Nephron (organoid): Measurements from ENCODE around the gene CPE.
A peak's percentile ranks its signal among the peaks of the same experiment; 100 is the strongest.

ENCODE experiments used
- H3K27ac Mint-ChIP-seq, 3 experiments: 2 replicates each; pipeline ENCODE4 v1.8.0; 2020; ENCODE audit warnings: mixed read lengths in 3 of 3, mild to moderate bottlenecking in 2 of 3, moderate library complexity in 1 of 3
- H3K27me3 Mint-ChIP-seq: 2 replicates; pipeline ENCODE4 v1.8.0; 2021; ENCODE audit warnings: low read depth, mild to moderate bottlenecking, moderate library complexity, mixed read lengths
- H3K36me3 Mint-ChIP-seq: 2 replicates; pipeline ENCODE4 v1.8.0; 2020; ENCODE audit warnings: low read depth, mixed read lengths
- H3K4me1 Mint-ChIP-seq: 2 replicates; pipeline ENCODE4 v1.8.0; 2020; ENCODE audit warnings: mixed read lengths
- H3K4me3 Mint-ChIP-seq, 3 experiments: 2 replicates each; pipeline ENCODE4 v1.8.0; 2020; ENCODE audit warnings: mild to moderate bottlenecking in 3 of 3, mixed read lengths in 3 of 3, moderate library complexity in 2 of 3
- H3K9me3 Mint-ChIP-seq: 2 replicates; pipeline ENCODE4 v1.8.0; 2020; ENCODE audit warnings: mixed read lengths
- TF ChIP-seq, protein P1 (sequence below), 3 experiments: fragments of 200-600 bp; sonication (generic); IDR thresholded peaks; one replicate each; pipeline ENCODE4 v1.5.0; 2021; ENCODE audit warnings: antibody characterized with exemption in 3 of 3; ENCODE audit not compliant: unreplicated experiment in 3 of 3

Gene CPE

DNA sequence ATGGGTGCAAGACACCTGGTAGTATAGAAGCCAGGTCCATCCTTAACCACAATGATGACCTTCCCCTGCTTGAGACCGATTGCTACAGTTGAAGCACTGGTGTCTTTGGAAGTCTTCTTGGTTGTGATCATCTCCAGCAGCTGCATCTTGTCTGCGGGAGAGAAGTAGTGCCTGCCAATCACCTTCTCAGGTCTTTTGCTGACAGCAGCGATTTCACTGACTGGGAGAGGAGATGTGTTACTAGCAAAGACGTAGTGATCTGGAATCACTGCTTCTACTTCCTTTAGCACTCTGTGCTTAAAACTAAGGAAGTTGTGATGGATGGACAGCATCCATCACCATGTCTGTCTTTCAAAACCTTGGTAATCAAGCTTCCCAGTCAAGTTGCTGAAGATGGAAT is 25.9 kb downstream of the CPE start:
- H3K36me3 Mint-ChIP-seq, result peaks cover 31% of the 10 kb centered on the region
- H3K4me3 Mint-ChIP-seq, result no peak overlapping the region
- TF ChIP-seq, protein P1, sequence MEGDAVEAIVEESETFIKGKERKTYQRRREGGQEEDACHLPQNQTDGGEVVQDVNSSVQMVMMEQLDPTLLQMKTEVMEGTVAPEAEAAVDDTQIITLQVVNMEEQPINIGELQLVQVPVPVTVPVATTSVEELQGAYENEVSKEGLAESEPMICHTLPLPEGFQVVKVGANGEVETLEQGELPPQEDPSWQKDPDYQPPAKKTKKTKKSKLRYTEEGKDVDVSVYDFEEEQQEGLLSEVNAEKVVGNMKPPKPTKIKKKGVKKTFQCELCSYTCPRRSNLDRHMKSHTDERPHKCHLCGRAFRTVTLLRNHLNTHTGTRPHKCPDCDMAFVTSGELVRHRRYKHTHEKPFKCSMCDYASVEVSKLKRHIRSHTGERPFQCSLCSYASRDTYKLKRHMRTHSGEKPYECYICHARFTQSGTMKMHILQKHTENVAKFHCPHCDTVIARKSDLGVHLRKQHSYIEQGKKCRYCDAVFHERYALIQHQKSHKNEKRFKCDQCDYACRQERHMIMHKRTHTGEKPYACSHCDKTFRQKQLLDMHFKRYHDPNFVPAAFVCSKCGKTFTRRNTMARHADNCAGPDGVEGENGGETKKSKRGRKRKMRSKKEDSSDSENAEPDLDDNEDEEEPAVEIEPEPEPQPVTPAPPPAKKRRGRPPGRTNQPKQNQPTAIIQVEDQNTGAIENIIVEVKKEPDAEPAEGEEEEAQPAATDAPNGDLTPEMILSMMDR (IDR thresholded peaks at IDR 0.05; ENCODE audit: unreplicated experiment in 3 of 3), result no peak
- H3K4me1 Mint-ChIP-seq, result no peaks in the 10 kb centered on the region
- no peaks in the 10 kb centered on the region for H3K27me3 Mint-ChIP-seq
- H3K27ac Mint-ChIP-seq, result no peak overlapping the region
- peaks cover 3% of the 10 kb centered on the region for H3K9me3 Mint-ChIP-seq

DNA sequence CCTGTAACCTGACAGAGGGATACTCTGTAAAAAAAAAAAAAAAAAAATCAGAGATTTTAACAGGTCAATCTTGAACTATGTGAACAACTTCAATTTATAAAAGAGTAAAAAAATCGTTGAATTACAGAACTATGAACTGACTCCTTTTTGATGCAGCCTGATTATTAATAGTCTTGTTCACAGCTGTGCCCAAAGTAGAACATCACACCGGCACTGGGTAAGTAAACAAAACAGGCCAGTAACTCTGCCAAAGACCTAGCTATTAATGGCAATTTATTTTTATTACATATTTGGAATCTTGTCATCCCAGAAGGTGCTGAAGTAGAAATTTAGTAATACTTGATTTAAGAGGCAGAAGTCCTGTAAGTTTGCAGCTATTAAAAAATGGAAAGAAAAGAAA is 31.4 kb downstream of the CPE start:
- no peaks in the 10 kb centered on the region for H3K4me1 Mint-ChIP-seq
- H3K4me3 Mint-ChIP-seq, result no peak overlapping the region
- peaks cover 3% of the 10 kb centered on the region for H3K9me3 Mint-ChIP-seq
- peaks cover 12% of the 10 kb centered on the region for H3K36me3 Mint-ChIP-seq
- H3K27ac Mint-ChIP-seq, result no peak overlapping the region
- TF ChIP-seq, protein P1 (IDR thresholded peaks at IDR 0.05; ENCODE audit: unreplicated experiment in 3 of 3), result no peak
- H3K27me3 Mint-ChIP-seq, result no peaks in the 10 kb centered on the region

DNA sequence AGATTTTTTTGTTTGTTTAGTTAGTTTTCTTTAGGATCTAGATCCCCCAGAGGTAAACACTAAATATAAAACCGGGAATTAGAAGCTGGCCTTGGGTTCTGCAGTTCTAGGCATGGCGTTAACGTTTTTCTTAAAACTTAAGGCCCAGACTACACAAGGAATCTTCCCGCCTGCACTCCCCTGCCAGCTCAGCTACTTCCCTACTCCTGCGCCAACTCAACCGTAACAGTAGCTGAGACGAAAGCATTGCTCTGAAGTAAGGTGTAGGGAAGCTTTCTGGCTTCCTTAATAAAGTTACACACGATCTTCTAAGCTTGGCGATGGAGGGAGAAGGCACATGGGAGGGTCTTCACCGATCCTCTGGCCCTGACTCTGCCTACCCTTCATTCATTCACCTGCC is 37.1 kb downstream of the CPE start:
- Mint-ChIP-seq H3K9me3 (no peaks in the 10 kb centered on the region), H3K27ac (peak overlapping the region; percentile 51 to 77 (median 57)), H3K4me3 (no peak overlapping the region), H3K4me1 (peaks cover 14% of the 10 kb centered on the region), H3K36me3 (peaks cover 3% of the 10 kb centered on the region), H3K27me3 (no peaks in the 10 kb centered on the region)
- TF ChIP-seq, protein P1 (IDR thresholded peaks at IDR 0.05; ENCODE audit: unreplicated experiment in 3 of 3), result no peak

DNA sequence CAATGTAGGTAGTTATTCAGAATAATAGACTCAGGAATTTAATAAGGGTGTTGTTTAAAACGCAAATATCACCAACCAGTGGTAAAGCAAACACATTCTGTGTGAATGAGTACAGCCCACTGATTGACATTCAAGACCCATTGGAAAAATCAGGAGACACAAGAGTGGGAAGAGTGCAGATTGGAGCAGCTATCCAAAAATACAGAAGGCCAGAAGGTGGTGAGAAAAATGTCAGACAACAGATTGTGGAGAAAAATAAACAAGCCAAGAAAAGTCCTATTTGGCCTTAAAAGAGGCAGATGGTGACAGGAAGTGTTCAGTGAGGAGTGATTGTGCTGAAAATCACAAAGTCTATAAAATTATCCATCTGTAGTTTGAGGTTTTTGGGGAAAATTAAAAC is 39.3 kb downstream of the CPE start:
- Mint-ChIP-seq H3K9me3 (no peaks in the 10 kb centered on the region), H3K36me3 (peaks cover 3% of the 10 kb centered on the region), H3K4me1 (peaks cover 14% of the 10 kb centered on the region), H3K4me3 (no peak overlapping the region), H3K27ac (no peak overlapping the region), H3K27me3 (no peaks in the 10 kb centered on the region)
- TF ChIP-seq, protein P1 (IDR thresholded peaks at IDR 0.05; ENCODE audit: unreplicated experiment in 3 of 3), result no peak

DNA sequence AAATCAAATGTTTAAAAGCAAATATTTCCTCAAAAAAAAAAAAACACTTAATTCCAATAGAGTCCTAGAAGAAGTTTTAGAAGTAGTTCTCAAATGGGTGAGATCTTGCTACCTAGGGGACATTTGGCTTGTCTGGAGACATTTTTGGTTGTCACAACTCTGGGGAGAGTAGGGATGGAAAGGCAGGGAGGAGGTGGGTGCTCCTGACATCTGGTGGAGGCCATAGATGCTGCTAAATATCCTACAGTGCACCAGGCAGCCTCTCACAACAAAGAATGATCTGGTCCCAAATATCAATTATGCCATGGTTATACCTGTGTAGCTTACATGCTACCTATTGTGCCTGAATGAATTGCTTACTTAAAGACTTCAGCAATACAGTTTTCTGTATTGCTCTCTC is 46.8 kb downstream of the CPE start:
- no peak overlapping the region for H3K4me3 Mint-ChIP-seq
- H3K27me3 Mint-ChIP-seq, result no peaks in the 10 kb centered on the region
- H3K9me3 Mint-ChIP-seq, result peaks cover 10% of the 10 kb centered on the region
- peaks cover 18% of the 10 kb centered on the region for H3K36me3 Mint-ChIP-seq
- no peaks in the 10 kb centered on the region for H3K4me1 Mint-ChIP-seq
- TF ChIP-seq, protein P1 (IDR thresholded peaks at IDR 0.05; ENCODE audit: unreplicated experiment in 3 of 3), result no peak
- no peak overlapping the region for H3K27ac Mint-ChIP-seq

DNA sequence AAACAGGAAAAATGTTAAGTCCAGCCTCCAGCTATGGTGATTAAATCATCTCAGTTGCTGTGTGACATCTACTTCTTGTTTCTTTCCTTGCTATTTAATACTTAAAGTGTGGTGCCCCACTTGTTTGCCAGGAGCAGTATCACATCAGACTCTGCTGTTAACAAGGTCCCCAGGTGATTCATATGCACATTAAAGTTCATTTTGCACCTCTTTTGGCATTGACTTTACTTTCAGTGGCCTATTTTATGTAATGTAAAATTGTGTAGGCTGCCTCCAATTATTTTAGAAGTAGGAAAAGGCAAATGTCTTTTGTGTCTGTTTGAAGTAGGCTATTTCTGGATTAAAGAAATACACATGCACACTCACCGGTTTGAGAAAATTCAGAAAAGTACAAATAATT is 47.5 kb downstream of the CPE start:
- Mint-ChIP-seq H3K9me3 (peaks cover 10% of the 10 kb centered on the region), H3K4me1 (no peaks in the 10 kb centered on the region), H3K36me3 (peaks cover 18% of the 10 kb centered on the region), H3K27me3 (no peaks in the 10 kb centered on the region), H3K27ac (no peak overlapping the region), H3K4me3 (no peak overlapping the region)
- TF ChIP-seq, protein P1 (IDR thresholded peaks at IDR 0.05; ENCODE audit: unreplicated experiment in 3 of 3), result no peak
